ENCODE measurements around the gene RPS6KA2.

RPS6KA2 gene

GRCh38 chr6:166627033-166627874, at the start of gene RPS6KA2:
Gene RPS6KA2, minus strand, starts transcription at chr6:166627251. Its CDS starts 232 bp downstream, at chr6:166627019.
- peak; percentile 92 for DNase-seq

DNA sequence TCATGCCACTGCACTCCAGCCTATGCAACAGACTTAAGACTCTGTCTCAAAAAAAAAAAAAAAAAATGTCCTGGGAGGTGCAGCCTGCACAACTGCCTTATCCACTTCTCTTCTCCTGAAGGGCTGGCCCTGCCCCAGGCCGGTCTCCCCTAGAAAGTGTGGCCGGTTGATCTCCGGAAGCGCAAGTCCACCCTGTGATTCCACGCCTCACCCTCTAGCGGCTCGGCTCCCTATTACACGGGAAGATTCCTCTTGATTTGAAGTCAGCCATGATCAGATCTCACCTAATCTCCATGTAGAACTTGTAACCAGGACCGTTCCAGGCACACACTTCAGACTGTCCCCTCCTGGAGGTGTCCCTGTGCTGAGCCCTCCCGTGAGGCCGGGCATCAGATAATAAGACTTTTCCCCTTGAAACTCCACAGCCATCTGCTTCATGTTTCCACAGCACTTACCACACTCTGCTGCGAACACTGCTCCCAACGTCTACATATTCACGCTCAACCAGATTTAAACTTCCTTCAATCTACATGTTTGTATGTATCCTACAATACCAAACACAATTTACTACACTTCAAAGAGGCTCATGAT, 49.3 kb upstream of the RPS6KA2 start:
- DNase-seq: no peak

DNA sequence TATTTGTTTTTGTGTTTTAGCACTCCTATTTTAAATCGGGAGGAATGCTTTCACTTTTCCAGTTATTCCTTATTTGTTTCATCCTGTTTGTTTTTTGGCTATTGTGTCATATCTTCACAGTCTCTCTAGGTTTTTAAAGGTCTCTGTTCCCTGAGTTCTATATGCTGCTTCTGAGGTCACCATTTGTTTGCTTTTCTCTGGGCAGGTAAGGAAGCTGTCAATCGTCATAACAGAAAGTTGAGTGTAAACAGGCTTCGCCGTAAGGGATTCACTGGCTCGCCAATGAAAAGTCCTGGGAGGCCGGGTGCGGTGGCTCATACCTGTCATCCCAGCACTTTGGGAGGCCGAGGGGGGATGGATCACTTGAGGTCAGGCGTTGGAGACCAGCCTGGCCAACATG, 48.7 kb upstream of the RPS6KA2 start:
- DNase-seq: no peak

GRCh38 chr6:166673309-166673708, 46.3 kb upstream of the RPS6KA2 start:
- no peak for DNase-seq

- no peak for DNase-seq
These were observed 45.7 kb upstream of the RPS6KA2 start for GRCh38 chr6:166672624-166673206.

- DNase-seq: no peak
These were observed 45.1 kb upstream of the RPS6KA2 start for GRCh38 chr6:166672146-166672545.

DNA sequence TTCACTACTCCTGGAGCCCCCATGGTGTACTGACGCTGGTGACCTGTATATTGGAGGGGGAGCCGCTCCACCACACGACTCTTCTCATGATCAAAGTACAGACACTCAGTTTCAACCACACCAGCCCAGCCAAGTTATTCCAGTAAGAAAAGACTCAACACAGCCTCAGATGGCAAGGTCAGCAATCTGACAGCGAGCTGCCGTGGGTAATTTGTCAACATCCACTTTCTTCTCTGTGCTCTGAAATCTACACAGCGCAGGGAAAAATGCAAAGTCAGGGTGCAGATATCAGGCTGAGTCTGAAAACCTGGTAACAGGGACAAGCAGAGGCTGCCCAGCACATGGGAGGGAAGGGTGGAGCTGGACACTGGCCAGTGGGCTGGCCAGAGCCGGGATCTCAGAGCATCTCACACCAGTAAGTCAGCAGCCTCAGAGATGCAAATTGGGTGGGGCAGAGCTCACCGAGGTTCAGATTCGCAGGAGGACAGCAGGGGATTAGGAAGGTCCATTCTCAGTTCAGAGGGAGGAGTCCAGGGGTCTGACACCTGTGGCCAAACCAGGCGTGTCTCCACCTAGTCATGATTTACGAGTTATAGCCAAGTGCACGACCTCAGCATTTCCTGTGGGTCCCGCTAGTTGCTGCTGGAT, 44.5 kb upstream of the RPS6KA2 start:
- no peak for DNase-seq

DNA sequence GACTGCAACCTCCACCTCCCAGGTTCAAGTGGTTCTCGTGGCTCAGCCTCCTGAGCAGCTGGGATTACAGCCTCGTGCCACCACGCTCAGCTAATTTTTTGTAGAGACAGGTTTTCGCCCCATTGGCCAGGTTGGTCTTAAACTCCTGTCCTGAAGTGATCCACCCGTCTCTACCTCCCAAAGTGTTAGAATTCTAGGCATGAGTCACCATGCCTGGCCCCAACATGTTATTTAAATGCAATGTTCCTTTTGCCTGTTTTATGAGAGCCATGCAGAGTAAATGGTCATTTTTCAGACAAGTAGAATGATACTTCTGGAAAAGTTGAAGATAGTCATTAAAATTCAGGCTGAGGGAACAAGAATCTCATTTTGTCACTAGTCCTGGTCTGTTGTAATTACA, 43.8 kb upstream of the RPS6KA2 start:
- no peak for DNase-seq

DNA sequence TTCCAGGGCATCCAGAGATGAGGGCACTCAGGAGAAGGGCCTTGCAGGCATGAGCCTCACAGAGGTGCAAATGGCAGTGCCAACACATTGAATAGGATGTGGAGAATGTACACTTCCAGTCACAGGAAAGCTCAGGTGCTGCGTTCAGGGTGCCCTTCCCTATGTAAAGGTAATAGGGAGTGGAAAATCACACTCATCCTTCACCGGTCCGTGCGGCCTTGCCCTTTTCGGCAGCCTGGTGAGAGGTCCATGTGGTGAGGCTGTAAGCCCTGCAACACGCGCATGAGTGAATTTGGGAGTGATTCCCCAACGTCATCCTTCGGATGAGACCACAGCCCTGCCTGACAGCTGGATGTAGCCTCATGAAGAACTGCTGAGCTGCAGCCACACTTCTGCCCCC, 43.0 kb upstream of the RPS6KA2 start:
- DNase-seq: no peak

- DNase-seq: no peak
These were observed 41.0 kb upstream of the RPS6KA2 start for GRCh38 chr6:166667796-166668610.

DNA sequence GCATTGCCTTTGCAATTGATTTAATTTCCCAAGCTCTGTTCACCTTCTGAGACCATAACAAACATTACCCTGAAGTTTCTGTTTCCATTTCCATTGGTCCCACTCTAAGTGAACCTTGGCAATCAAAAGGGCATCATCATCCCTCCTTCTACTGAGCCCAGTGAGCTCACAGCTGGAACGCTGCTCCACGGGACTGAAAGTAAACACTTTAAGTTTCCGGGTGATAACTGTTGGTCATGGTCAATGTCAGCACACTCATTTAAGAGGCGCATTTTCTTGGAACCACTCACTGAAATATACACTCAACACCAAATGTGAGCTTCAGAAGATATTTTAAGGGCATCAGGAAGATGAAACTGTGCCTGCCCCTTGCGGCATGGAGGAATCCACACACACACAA, 37.1 kb upstream of the RPS6KA2 start:
- DNase-seq: no peak

GRCh38 chr6:166663568-166663967, 36.5 kb upstream of the RPS6KA2 start:
- DNase-seq: no peak

GRCh38 chr6:166662690-166663089, 35.6 kb upstream of the RPS6KA2 start:
- DNase-seq: no peak

- no peak for DNase-seq
These were observed 34.5 kb upstream of the RPS6KA2 start for GRCh38 chr6:166661327-166662085.

GRCh38 chr6:166660157-166660688, 33.2 kb upstream of the RPS6KA2 start:
- no peak for DNase-seq

DNA sequence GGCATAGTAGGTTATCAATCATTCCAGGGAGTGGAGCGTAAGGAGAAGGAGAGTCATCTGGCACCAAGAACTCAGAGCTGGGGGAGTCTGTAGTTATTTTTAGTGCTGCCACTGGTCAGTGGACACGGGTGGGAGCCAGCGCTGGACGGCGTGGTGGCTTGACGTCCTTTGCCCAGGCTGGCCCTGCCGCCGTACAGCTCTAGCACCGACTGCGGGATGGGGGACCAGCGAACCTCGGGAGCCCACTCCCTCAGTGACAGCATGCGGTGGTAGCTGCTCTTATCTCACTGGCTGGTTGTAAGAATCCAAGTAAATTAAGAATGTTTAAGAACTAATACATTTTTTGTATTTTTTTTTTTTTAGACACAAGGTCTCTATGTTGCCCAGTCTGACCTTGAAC, 32.5 kb upstream of the RPS6KA2 start:
- DNase-seq: no peak

GRCh38 chr6:166658792-166659150, 31.7 kb upstream of the RPS6KA2 start:
- DNase-seq: no peak

DNA sequence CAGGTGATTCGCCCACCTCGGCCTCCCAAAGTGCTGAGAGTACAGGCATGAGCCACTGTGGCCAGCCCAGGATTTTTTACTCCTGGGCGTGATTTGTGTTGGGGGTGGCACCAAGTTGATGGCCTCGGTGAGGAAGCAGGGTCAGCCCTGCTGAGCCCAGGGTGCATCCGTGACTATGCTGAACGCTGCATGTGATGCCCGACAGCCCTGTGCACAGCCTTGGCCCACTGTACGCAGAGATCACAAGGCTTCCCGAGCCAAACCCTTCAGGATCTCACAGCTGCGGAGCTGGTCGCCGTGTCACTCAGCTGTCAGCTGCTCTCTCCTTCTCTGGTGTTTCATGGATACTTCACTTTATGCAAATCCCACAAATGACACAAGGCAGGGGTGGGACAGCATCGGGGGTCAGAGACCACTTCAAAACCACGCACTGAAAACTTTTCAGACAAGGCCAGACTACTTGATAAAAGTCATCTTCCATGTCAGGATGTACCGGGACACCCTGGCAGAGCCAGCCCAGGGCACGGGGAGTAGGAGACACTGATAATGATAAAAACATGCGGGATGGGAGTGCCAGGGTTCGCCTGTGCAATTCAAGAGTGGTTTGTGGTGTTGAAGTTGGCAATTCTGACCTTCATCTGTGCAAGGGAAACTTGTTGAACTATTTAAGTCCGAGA, 31.2 kb upstream of the RPS6KA2 start:
- no peak for DNase-seq

- no peak for DNase-seq
These were observed 30.5 kb upstream of the RPS6KA2 start for GRCh38 chr6:166657531-166657930.

DNA sequence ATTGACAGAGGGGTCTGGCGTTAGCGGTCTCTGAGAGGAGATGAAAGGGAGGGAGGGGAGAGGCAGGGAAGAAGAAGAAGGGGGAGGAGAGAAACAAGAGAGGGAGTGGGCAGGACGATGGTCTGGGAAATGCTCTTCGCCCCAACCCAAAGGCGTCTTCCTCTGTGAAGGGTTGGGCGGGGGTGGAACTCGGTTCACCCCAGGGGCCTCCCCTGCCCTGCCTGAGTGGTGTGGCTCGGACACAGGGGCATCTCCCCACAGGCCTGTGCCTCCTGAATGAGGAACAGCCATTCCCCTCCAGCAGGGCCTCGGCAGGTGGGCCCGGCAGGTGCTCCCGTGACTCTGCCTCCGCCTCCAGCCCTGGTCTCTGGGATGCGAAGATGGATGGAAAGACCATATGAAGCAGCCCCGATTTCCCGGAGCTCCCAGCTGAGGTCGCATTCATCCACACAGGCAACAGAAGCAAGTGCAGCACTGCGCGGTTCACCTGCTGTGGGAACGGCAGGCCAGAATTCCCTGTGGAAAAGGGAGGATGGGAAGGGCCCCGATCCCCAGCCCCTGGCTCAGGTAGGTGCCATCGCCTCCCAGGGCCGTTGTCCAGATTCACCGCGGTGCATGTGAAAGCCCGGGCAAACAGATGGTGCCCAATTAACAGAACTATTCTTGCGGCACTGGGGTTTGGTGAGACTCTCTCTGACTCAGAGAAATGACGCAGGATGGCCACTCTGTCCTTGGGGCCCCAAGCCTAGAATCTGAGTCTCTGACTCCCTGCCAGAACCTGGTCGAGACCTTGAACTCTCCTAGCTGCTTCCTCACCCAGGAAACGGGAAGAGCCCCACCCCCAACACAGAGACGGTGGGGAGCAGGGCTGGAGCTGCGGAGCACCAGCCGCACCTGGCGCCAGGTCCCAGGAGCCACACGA, 29.4 kb upstream of the RPS6KA2 start:
- no peak for DNase-seq
